GM12878 (cell line): ENCODE data around the gene LDLRAD4. TPM values are rescaled to one million over a fixed set of nuclear protein-coding genes. Genes with fewer than 3 reads are reported as not detected.

Experiments
- ATAC-seq: fragments of 200-7000 bp; cut with Tn5 transposase; 3 replicates; pipeline ENCODE4 v1.9.1; 2020; ENCODE audit warnings: mild to moderate bottlenecking, moderate library complexity
- BruUV-seq: library from RNA; stranded (reverse); fragments of 400-500 nt; replicated peaks from 2 replicates; lab custom pipeline; 2021; lab: Mats Ljungman, UMichigan
- CTCF ChIA-PET: fragments of 300-600 bp; sonication (Branson Sonifier 250); formaldehyde crosslinking; extraction: SDS; loops from one replicate; lab custom pipeline; 2021; ENCODE audit warnings: inconsistent platforms; lab: Yijun Ruan, JAX
- POLR2A ChIA-PET: fragments of 350-600 bp; formaldehyde crosslinking; extraction: SDS; loops from one replicate; lab custom pipeline; 2021; ENCODE audit warnings: inconsistent platforms; lab: Charles Lee
- RAD21 ChIA-PET: fragments of 300-600 bp; sonication (Branson Sonifier 250); formaldehyde crosslinking; loops from one replicate; lab custom pipeline; 2023; ENCODE audit warnings: antibody characterized with exemption; ENCODE audit not compliant: unreplicated experiment; lab: Charles Lee
- SMC1A ChIA-PET: fragments of 300-600 bp; sonication (Branson Sonifier 250); formaldehyde crosslinking; loops from one replicate; lab custom pipeline; 2023; ENCODE audit not compliant: unreplicated experiment, uncharacterized antibody; lab: Charles Lee
- DNase-seq: peaks from one replicate; pipeline ENCODE4 v3.0.0-alpha.2; 2011; ENCODE audit warnings: low read depth, low spot score
- FAIRE-seq: peaks from 3 replicates; lab custom pipeline; 2011; peaks lifted over from hg19 to GRCh38; lab: Jason Lieb, UNC
- H2AFZ ChIP-seq: 2 replicates; pipeline ENCODE4 v1.6.0; 2011; ENCODE audit warnings: low read depth, low read length, control low read depth; ENCODE audit not compliant: control insufficient read depth
- H3K27ac ChIP-seq: 2 replicates; pipeline ENCODE4 v1.5.1; 2011; ENCODE audit warnings: control low read depth; ENCODE audit not compliant: control insufficient read depth, insufficient read depth
- H3K27me3 ChIP-seq, 2 experiments: replicated peaks in 1 of 2; 2 replicates each; pipeline versions ENCODE4 v1.6.0 to v1.6.1; 2011; ENCODE audit warnings: low read length in 1 of 2; ENCODE audit not compliant: control insufficient read depth in 2 of 2, insufficient read depth in 2 of 2
- H3K36me3 ChIP-seq, 2 experiments: 2 replicates each; pipeline ENCODE4 v1.5.1; 2011; ENCODE audit warnings: low read length in 1 of 2; ENCODE audit not compliant: control insufficient read depth in 2 of 2, insufficient read depth in 2 of 2
- H3K4me1 ChIP-seq: 2 replicates; pipeline ENCODE4 v1.6.1; 2011; ENCODE audit warnings: mild to moderate bottlenecking, low read length, moderate library complexity, mixed read lengths; ENCODE audit not compliant: control insufficient read depth, insufficient read depth
- H3K4me2 ChIP-seq: 2 replicates; pipeline ENCODE4 v1.6.0; 2011; ENCODE audit warnings: control low read depth; ENCODE audit not compliant: control insufficient read depth, insufficient read depth
- H3K4me3 ChIP-seq: fragments of 200-600 bp; sonication (generic); 2 replicates; pipeline ENCODE4 v1.5.1; 2016
- H3K79me2 ChIP-seq: 2 replicates; pipeline ENCODE4 v1.6.0; 2011; ENCODE audit warnings: low read length; ENCODE audit not compliant: control insufficient read depth, insufficient read depth
- H3K9ac ChIP-seq: 2 replicates; pipeline ENCODE4 v1.8.0; 2011; ENCODE audit warnings: low read length, control low read depth, mixed read lengths; ENCODE audit not compliant: control insufficient read depth, insufficient read depth
- H3K9me3 ChIP-seq: replicated peaks from 3 replicates; pipeline ENCODE4 v1.5.1; 2011; ENCODE audit warnings: mild to moderate bottlenecking, low read length; ENCODE audit not compliant: control insufficient read depth, insufficient read depth
- H4K20me1 ChIP-seq: 2 replicates; pipeline ENCODE4 v1.6.0; 2011; ENCODE audit not compliant: control insufficient read depth, insufficient read depth
- CBFB ChIP-seq: IDR thresholded peaks from 2 replicates; pipeline ENCODE4 v1.6.1; 2016; ENCODE audit warnings: antibody characterized with exemption, low read depth
- CHD1 ChIP-seq: IDR thresholded peaks from 2 replicates; pipeline ENCODE4 v1.6.1; 2012; ENCODE audit warnings: low read depth, low read length, improper control_type of control experiment
- CREB1 ChIP-seq: IDR thresholded peaks from 2 replicates; pipeline ENCODE4 v1.6.1; 2012; ENCODE audit warnings: low read depth, mild to moderate bottlenecking, inconsistent platforms
- CREM ChIP-seq: IDR thresholded peaks from 2 replicates; pipeline ENCODE4 v1.6.1; 2014; ENCODE audit warnings: antibody characterized with exemption, low read depth
- IRF4 ChIP-seq: IDR thresholded peaks from 2 replicates; pipeline ENCODE4 v1.6.1; 2011; ENCODE audit warnings: low read depth, low read length
- NBN ChIP-seq: fragments of 450-650 bp; IDR thresholded peaks from 2 replicates; pipeline ENCODE4 v1.6.1; 2016
- NFYB ChIP-seq: IDR thresholded peaks from 2 replicates; pipeline ENCODE4 v1.6.1; 2011; ENCODE audit warnings: low read depth, mild to moderate bottlenecking, low read length, improper control_type of control experiment, moderate library complexity; ENCODE audit not compliant: insufficient read depth
- PAX5 ChIP-seq: IDR thresholded peaks from 2 replicates; pipeline ENCODE4 v1.6.1; 2011; ENCODE audit warnings: low read depth, low read length, borderline replicate concordance
- SP1 ChIP-seq: IDR thresholded peaks from one replicate; pipeline ENCODE4 v1.6.1; 2011; ENCODE audit warnings: low read depth, low read length
- SREBF2 ChIP-seq: IDR thresholded peaks from 2 replicates; pipeline ENCODE4 v1.6.1; 2012; ENCODE audit warnings: mild to moderate bottlenecking, low read length
- TARDBP ChIP-seq: IDR thresholded peaks from 2 replicates; pipeline ENCODE4 v1.6.1; 2016; ENCODE audit warnings: borderline replicate concordance
- TCF12 ChIP-seq: IDR thresholded peaks from 2 replicates; pipeline ENCODE4 v1.6.1; 2011; ENCODE audit warnings: low read depth, mild to moderate bottlenecking, low read length
- ZNF24 ChIP-seq: fragments of 450-650 bp; IDR thresholded peaks from 2 replicates; pipeline ENCODE4 v1.6.1; 2017; ENCODE audit warnings: antibody characterized with exemption, mild to moderate bottlenecking
- WGBS: methylation state at CpG from one replicate; pipeline ENCODE4 v1.1.6; 2016; ENCODE audit warnings: low lambda C conversion rate; ENCODE audit not compliant: insufficient replicate concordance, insufficient coverage; ENCODE audit errors: missing lambda C conversion rate; 5-methylcytosine and 5-hydroxymethylcytosine counted together
- in situ Hi-C: fragments of 300-500 bp; cut with MboI; formaldehyde crosslinking; loops from 9 replicates; pipeline ENCODE4 v1.14.3; 2018; ENCODE audit warnings: mixed read lengths
- intact Hi-C: fragments of 100-400 bp; cut with micrococcal nuclease; formaldehyde crosslinking; loops from one replicate; pipeline ENCODE4 v1.14.2; 2022; ENCODE audit not compliant: unreplicated experiment
- polyA plus RNA-seq, 11 experiments: library from polyadenylated mRNA; depleted of rRNA in 4 of 11; unstranded in 6 of 11; stranded (reverse) in 5 of 11; fragments of >200 nt; fragmentation: Nextera tagmentation in 4 of 11; fragmentation: Illumina TruSeq in 1 of 11; extraction: Ambion mirVana in 4 of 11; extraction: Trizol in 1 of 11; gene quantifications; 1 replicate in 1 of 11; 2 replicates in 10 of 11; pipeline versions ENCODE4 v1.2.1 to v1.2.3, GENCODE V29; 2011 to 2016; ENCODE audit warnings: inconsistent platforms in 2 of 11, missing spikeins in 2 of 11, low read depth in 1 of 11
- total RNA-seq, 4 experiments: library from RNA; depleted of rRNA in 3 of 4; stranded (reverse); fragments of >200 nt in 3 of 4; fragmentation: Illumina TruSeq in 1 of 4; extraction: Trizol in 1 of 4; gene quantifications; 2 replicates each; pipeline versions ENCODE4 v1.2.1 to v1.2.3, GENCODE V29; 2013 to 2021
- TF ChIP-seq, protein P1 (sequence below): fragments of 450-650 bp; conservative IDR thresholded peaks from 2 replicates; pipeline ENCODE4 v1.6.1; 2017; ENCODE audit warnings: mild to moderate bottlenecking, moderate library complexity
- TF ChIP-seq, protein P2 (sequence below): fragments of 450-650 bp; IDR thresholded peaks from 2 replicates; pipeline ENCODE4 v1.6.1; 2017; ENCODE audit warnings: low read depth, mild to moderate bottlenecking, moderate library complexity
- TF ChIP-seq, protein P3 (sequence below): fragments of 450-650 bp; IDR thresholded peaks from 2 replicates; pipeline ENCODE4 v1.6.1; 2016; ENCODE audit warnings: mild to moderate bottlenecking
- TF ChIP-seq, protein P4 (sequence below): IDR thresholded peaks from 2 replicates; pipeline ENCODE4 v1.6.1; 2012; ENCODE audit warnings: low read length, inconsistent platforms

The LDLRAD4 gene
- total and polyA plus RNA-seq, 10 of the 15 experiments (the other 5 are each of a cell fraction or from before 2014, with no cell fraction given): 2.7 to 16.8 (median 11.2) TPM

DNA sequence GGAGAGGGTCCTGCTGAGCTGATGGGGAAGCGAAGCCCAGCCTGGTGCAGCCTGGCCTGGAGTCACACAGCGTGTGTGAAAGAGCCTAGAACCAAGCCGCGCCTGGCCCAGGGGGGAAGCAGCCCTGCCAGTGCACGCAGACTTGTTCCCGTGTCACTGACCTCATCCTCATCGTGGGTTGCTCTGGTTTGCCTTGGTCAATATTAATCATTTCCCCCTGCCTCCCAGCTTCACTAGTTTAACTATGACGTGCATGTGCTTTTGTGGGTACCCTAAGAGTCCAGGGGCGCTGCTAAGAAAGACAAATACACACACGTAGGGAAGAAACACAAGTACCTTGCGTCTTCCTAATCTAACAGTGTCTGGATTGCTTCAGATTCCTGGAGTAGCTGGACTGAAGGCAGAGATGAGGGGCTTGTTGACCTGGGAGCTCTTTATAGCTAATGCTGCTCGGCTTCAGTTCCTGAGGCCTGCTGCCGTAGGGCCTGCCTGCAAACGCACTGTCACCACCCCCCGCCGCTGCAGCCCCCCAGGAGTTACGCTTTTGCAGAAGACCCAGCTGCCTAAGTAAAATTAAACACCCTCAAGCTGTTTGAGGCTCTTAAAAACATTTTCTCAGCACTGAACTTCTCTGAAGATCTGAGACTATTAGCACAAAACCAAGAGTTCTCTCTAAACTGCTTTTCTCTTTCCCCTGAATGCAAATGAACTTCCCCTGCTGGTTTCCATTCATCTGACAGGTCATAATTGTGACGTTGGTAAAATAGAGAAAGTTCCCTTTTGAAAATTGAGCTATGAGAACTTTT, 348.6 kb downstream of the LDLRAD4 start:
- ChIA-PET POLR2A (interaction anchor here (0.6 to 7.6 kb wide), 8 partner anchors 9 to 684 kb away, joined by 3 to 175 read pairs (median 7); no protein-coding TSS in a partner anchor), SMC1A (interaction anchor here (1.0 to 8.1 kb wide), 11 partner anchors 9 to 157 kb away, joined by 3 to 220 read pairs (median 12); no protein-coding TSS in a partner anchor), RAD21 (interaction anchor here (0.6 to 7.3 kb wide), 10 partner anchors 8 to 682 kb away, joined by 3 to 229 read pairs (median 8); partner anchors contain the start of genes FAM210A and RNMT), CTCF (interaction anchor here (0.7 to 7.3 kb wide), 11 partner anchors 9 to 682 kb away, joined by 3 to 75 read pairs (median 5); no protein-coding TSS in a partner anchor)
- ATAC-seq (peak; percentile 71), FAIRE-seq (peak; percentile 65), DNase-seq (peak; percentile 89)
- TSS peak; percentile 95 for BruUV-seq
- Histone ChIP-seq H3K9ac (peak overlapping the region; percentile 96), H3K79me2 (peaks cover 3% of the 10 kb centered on the region), H3K4me3 (peak overlapping the region; percentile 57), H3K36me3 (no peaks in the 10 kb centered on the region), H3K4me1 (peaks cover 76% of the 10 kb centered on the region), H3K4me2 (peak overlapping the region; percentile 98), H3K27me3 (no peaks in the 10 kb centered on the region), H3K9me3 (no peaks in the 10 kb centered on the region), H4K20me1 (no peaks in the 10 kb centered on the region), H3K27ac (peak overlapping the region; percentile 100), H2AFZ (no peak overlapping the region; the same call in 1 of the 2 replicates)
- intact Hi-C loops: loop anchor here (1.0 to 10.0 kb wide), 3 partner anchors 18 to 572 kb away; partner anchors contain the start of gene CEP192
- in situ Hi-C loops: loop anchor here (5.0 kb wide), 1 partner anchor 45 kb away; no protein-coding TSS in a partner anchor
- WGBS: under 1% methylated on average over 18 of the region's 18 CpGs
- TF ChIP-seq ZNF24 (0 out of 2 replicates have a peak, but pooled peaks have one; percentile 28), NBN (peak; percentile 52; the same call in 1 of the 2 replicates), CREM (peak; percentile 95), SREBF2 (no peak), TCF12 (peak; percentile 81), CREB1 (peak; percentile 94), CHD1 (peak; percentile 79), PAX5 (peak; percentile 91), TARDBP (no peak), IRF4 (peak; percentile 91), NFYB (no peak), SP1 (peak; percentile 56), CBFB (no peak; the same call in none of the 2 replicates)
- TF ChIP-seq, protein P1, sequence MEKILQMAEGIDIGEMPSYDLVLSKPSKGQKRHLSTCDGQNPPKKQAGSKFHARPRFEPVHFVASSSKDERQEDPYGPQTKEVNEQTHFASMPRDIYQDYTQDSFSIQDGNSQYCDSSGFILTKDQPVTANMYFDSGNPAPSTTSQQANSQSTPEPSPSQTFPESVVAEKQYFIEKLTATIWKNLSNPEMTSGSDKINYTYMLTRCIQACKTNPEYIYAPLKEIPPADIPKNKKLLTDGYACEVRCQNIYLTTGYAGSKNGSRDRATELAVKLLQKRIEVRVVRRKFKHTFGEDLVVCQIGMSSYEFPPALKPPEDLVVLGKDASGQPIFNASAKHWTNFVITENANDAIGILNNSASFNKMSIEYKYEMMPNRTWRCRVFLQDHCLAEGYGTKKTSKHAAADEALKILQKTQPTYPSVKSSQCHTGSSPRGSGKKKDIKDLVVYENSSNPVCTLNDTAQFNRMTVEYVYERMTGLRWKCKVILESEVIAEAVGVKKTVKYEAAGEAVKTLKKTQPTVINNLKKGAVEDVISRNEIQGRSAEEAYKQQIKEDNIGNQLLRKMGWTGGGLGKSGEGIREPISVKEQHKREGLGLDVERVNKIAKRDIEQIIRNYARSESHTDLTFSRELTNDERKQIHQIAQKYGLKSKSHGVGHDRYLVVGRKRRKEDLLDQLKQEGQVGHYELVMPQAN: peak; percentile 30; the same call in 1 of the 2 replicates
- TF ChIP-seq, protein P2, sequence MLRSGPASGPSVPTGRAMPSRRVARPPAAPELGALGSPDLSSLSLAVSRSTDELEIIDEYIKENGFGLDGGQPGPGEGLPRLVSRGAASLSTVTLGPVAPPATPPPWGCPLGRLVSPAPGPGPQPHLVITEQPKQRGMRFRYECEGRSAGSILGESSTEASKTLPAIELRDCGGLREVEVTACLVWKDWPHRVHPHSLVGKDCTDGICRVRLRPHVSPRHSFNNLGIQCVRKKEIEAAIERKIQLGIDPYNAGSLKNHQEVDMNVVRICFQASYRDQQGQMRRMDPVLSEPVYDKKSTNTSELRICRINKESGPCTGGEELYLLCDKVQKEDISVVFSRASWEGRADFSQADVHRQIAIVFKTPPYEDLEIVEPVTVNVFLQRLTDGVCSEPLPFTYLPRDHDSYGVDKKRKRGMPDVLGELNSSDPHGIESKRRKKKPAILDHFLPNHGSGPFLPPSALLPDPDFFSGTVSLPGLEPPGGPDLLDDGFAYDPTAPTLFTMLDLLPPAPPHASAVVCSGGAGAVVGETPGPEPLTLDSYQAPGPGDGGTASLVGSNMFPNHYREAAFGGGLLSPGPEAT: 0 out of 2 replicates have a peak, but pooled peaks have one; percentile 40
- TF ChIP-seq, protein P3, sequence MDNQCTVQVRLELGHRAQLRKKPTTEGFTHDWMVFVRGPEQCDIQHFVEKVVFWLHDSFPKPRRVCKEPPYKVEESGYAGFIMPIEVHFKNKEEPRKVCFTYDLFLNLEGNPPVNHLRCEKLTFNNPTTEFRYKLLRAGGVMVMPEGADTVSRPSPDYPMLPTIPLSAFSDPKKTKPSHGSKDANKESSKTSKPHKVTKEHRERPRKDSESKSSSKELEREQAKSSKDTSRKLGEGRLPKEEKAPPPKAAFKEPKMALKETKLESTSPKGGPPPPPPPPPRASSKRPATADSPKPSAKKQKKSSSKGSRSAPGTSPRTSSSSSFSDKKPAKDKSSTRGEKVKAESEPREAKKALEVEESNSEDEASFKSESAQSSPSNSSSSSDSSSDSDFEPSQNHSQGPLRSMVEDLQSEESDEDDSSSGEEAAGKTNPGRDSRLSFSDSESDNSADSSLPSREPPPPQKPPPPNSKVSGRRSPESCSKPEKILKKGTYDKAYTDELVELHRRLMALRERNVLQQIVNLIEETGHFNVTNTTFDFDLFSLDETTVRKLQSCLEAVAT: peak; percentile 96
- TF ChIP-seq, protein P4, sequence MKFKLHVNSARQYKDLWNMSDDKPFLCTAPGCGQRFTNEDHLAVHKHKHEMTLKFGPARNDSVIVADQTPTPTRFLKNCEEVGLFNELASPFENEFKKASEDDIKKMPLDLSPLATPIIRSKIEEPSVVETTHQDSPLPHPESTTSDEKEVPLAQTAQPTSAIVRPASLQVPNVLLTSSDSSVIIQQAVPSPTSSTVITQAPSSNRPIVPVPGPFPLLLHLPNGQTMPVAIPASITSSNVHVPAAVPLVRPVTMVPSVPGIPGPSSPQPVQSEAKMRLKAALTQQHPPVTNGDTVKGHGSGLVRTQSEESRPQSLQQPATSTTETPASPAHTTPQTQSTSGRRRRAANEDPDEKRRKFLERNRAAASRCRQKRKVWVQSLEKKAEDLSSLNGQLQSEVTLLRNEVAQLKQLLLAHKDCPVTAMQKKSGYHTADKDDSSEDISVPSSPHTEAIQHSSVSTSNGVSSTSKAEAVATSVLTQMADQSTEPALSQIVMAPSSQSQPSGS: peak; percentile 86
